Transverse colon (tissue), 4 donors: ENCODE data around the gene FNDC3B. TPM values are rescaled to one million over a fixed set of nuclear protein-coding genes. Genes with fewer than 3 reads are reported as not detected.
A peak's percentile ranks its signal among the peaks of the same experiment; 100 is the strongest.

Experiments used
- DNase-seq: peaks from one replicate; pipeline ENCODE4 v3.0.0-alpha.2; 2019
- H3K27ac ChIP-seq, 4 donors: fragments of 200-600 bp; sonication (generic); 2 replicates each; pipeline ENCODE4 v1.5.1; 2016 to 2018; ENCODE audit warnings: inconsistent platforms in 4 of 4
- H3K27me3 ChIP-seq: fragments of 200-600 bp; sonication (generic); 2 replicates; pipeline ENCODE4 v1.5.1; 2017; ENCODE audit warnings: inconsistent platforms
- H3K36me3 ChIP-seq, 4 donors: fragments of 200-600 bp; sonication (generic); 2 replicates each; pipeline ENCODE4 v1.5.1; 2017 to 2019; ENCODE audit warnings: inconsistent platforms in 4 of 4
- H3K4me1 ChIP-seq, 4 donors: fragments of 200-600 bp; sonication (generic); 2 replicates each; pipeline ENCODE4 v1.5.1; 2017 to 2020; ENCODE audit warnings: inconsistent platforms in 4 of 4
- H3K4me3 ChIP-seq, 4 donors: fragments of 200-600 bp; sonication (generic); 1 replicate in 1 of 4; 2 replicates in 3 of 4; pipeline versions ENCODE4 v1.5.1 to v1.6.1; 2017 to 2019; ENCODE audit warnings: inconsistent platforms in 4 of 4
- H3K9me3 ChIP-seq, 2 donors: fragments of 200-600 bp; sonication (generic); 2 replicates each; pipeline ENCODE4 v1.5.1; 2017 to 2019; ENCODE audit warnings: inconsistent platforms in 2 of 2
- CTCF ChIP-seq, 5 experiments: fragments of 200-600 bp in 3 of 5; fragments of 450-650 bp in 2 of 5; sonication (generic) in 3 of 5; IDR thresholded peaks; 1 replicate in 2 of 5; 2 replicates in 3 of 5; pipeline ENCODE4 v1.5.1; 2016 to 2017; ENCODE audit warnings: antibody characterized with exemption in 5 of 5, inconsistent platforms in 3 of 5, mild to moderate bottlenecking in 2 of 5, moderate library complexity in 1 of 5
- EP300 ChIP-seq: sonication (generic); formaldehyde crosslinking; IDR thresholded peaks from one replicate; pipeline ENCODE4 v1.6.1; 2017; ENCODE audit warnings: antibody characterized with exemption, low read depth
- POLR2A ChIP-seq: fragments of 450-650 bp; IDR thresholded peaks from one replicate; pipeline ENCODE4 v1.6.1; 2016; ENCODE audit warnings: antibody characterized with exemption, mild to moderate bottlenecking, moderate library complexity
- POLR2AphosphoS5 ChIP-seq, 3 donors: sonication (generic); formaldehyde crosslinking; IDR thresholded peaks; one replicate each; pipeline ENCODE4 v1.6.1; 2016; ENCODE audit warnings: antibody characterized with exemption in 3 of 3
- WGBS, 2 donors: methylation state at CpG; one replicate each; pipeline ENCODE4 v1.1.5; 2018; ENCODE audit warnings: low coverage in 1 of 2; 5-methylcytosine and 5-hydroxymethylcytosine counted together
- in situ Hi-C, 4 donors: fragments of 200-750 bp; cut with MboI; loops; one replicate each; pipeline versions ENCODE4 v1.15.0 to v1.15.1; 2017; ENCODE audit warnings: low sequenced_read_pairs in 3 of 4, low pct_ligation_motif_present in 1 of 4, low pct_unique_long_range_greater_than_20kb in 1 of 4
- intact Hi-C: fragments of 100-400 bp; cut with DNase I; formaldehyde crosslinking; loops from one replicate; pipeline ENCODE4 v1.15.1; 2023; ENCODE audit warnings: low total_unique reads
- total RNA-seq, 4 donors: library from RNA; depleted of rRNA; stranded (reverse); fragments of >200 nt; gene quantifications; one replicate each; pipeline ENCODE4 v1.1.0, GENCODE V29; 2016

The FNDC3B gene
- total RNA-seq, 4 donors from 2014 or later: 28.5 to 85.7 (median 44.5) TPM

DNA sequence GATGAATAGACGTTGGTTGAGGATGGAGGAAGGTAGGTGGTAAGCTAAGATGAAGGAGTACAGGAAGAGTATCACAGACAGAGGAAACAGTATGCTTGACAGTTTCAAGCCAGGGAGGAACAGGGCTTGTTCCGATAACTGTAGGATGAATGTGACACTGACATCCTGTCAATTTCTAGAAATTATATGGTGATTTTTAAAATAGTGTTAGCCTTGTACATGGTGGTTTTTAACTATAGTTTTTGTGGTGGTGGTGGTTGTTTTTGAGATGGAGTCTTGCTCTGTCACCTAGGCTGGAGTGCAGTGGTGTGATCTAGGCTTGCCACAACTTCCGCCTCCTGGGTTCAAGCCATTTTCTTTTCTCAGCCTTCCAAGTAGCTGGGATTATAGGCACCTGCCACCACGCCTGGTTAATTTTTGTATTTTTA lies 92.8 kb downstream of the FNDC3B start:
- no peak overlapping the region for H3K27ac ChIP-seq
- no peaks in the 10 kb centered on the region for H3K27me3 ChIP-seq
- H3K4me1 ChIP-seq: peaks cover 34 to 69% (median 43%) of the 10 kb centered on the region in 4 donors
- no peaks in the 10 kb centered on the region for H3K9me3 ChIP-seq
- intact Hi-C loops: no loop called here
- no peak for DNase-seq
- in situ Hi-C loops: no loop called here
- 73 to 86% methylated on average over 4 of the region's 4 CpGs for WGBS, 2 donors
- TF ChIP-seq POLR2A (no peak), CTCF (IDR thresholded peaks at IDR 0.05) (no peak), EP300 (no peak), POLR2AphosphoS5 (IDR thresholded peaks at IDR 0.05) (no peak)
- no peaks in the 10 kb centered on the region for H3K36me3 ChIP-seq
- H3K4me3 ChIP-seq: no peak overlapping the region

DNA sequence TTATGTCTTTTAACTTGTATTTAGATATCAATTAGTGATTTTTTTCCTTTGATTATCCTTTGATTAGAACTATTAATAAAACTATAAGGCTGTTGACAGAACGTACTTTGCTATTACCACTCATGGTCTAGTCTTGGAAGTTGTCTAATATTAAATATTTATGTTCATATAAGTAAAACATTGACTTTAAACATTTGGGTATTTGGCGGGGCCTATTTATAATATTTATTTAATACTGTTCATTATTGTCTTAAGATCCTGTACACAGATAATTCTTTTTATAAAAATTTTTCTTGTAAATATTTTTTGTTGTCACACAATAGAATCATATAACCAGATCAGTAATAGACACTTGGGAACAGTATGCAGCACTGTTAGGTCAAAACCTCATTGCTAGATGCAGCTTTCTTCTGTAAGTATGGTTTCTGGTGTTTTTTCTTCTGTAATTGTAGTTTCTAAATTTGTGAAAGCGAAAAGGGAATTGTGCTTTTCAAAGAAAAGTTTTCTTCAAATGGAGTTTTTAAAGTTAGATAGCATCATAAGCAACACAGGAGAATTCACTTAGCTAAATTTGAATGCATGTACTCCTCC lies 93.4 kb downstream of the FNDC3B start:
- 83 to 89% methylated on average over 3 of the region's 3 CpGs for WGBS, 2 donors
- in situ Hi-C loops (no loop called here), intact Hi-C loops (no loop called here)
- H3K9me3 ChIP-seq: no peaks in the 10 kb centered on the region
- H3K36me3 ChIP-seq: no peaks in the 10 kb centered on the region
- no peak for DNase-seq
- no peaks in the 10 kb centered on the region for H3K27me3 ChIP-seq
- H3K4me1 ChIP-seq: peaks cover 33 to 69% (median 44%) of the 10 kb centered on the region in 4 donors
- H3K27ac ChIP-seq: no peak overlapping the region
- no peak for TF ChIP-seq POLR2AphosphoS5 (IDR thresholded peaks at IDR 0.05)
- H3K4me3 ChIP-seq: no peak overlapping the region

- WGBS, 2 donors: 80 to 93% methylated on average over 2 to 4 of the region's 4 CpGs
- in situ Hi-C loops (no loop called here), intact Hi-C loops (no loop called here)
- Histone ChIP-seq H3K9me3 (no peaks in the 10 kb centered on the region), H3K27me3 (no peaks in the 10 kb centered on the region), H3K4me1 (peaks cover 33 to 70% (median 52%) of the 10 kb centered on the region in 4 donors), H3K27ac (peak overlapping the region in 3 of 4 donors; percentile 7 to 27 (median 27)), H3K4me3 (no peak overlapping the region), H3K36me3 (no peaks in the 10 kb centered on the region)
- no peak for TF ChIP-seq EP300
- TF ChIP-seq POLR2A: no peak
- TF ChIP-seq POLR2AphosphoS5 (IDR thresholded peaks at IDR 0.05): no peak
- TF ChIP-seq CTCF (IDR thresholded peaks at IDR 0.05): no peak
- DNase-seq: no peak
These were observed 94.5 kb downstream of the FNDC3B start for GRCh38 chr3:172133838-172134237.

DNA sequence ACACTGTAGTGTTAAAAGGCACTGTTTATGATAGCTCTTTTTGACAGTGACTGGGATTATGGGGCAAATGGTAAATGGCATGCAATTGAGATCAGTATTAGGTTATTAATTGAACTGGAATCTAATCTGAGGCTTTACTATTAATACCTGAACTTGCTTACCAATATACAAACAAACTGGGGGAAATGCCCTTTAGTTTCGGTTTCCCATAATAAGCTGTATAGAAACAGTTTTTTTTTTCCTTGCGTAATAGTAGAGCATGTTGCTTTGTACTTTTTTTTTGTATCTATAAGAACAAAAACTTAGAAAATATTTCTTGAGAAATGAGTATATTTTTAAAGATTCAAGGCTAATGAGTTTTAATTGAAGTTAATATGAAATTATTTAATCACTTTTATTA lies 95.0 kb downstream of the FNDC3B start:
- no peak for TF ChIP-seq POLR2A
- TF ChIP-seq POLR2AphosphoS5 (IDR thresholded peaks at IDR 0.05): no peak
- no peak for TF ChIP-seq EP300
- TF ChIP-seq CTCF (IDR thresholded peaks at IDR 0.05): no peak
- intact Hi-C loops (no loop called here), in situ Hi-C loops (no loop called here)
- no peaks in the 10 kb centered on the region for H3K36me3 ChIP-seq
- no peak overlapping the region for H3K4me3 ChIP-seq
- H3K27me3 ChIP-seq: no peaks in the 10 kb centered on the region
- H3K27ac ChIP-seq: peak overlapping the region; percentile 7 to 63 (median 34)
- DNase-seq: no peak
- peaks cover 31 to 70% (median 51%) of the 10 kb centered on the region in 4 donors for H3K4me1 ChIP-seq
- 59 to 68% methylated on average over 2 of the region's 2 CpGs for WGBS, 2 donors
- H3K9me3 ChIP-seq: no peaks in the 10 kb centered on the region

DNA sequence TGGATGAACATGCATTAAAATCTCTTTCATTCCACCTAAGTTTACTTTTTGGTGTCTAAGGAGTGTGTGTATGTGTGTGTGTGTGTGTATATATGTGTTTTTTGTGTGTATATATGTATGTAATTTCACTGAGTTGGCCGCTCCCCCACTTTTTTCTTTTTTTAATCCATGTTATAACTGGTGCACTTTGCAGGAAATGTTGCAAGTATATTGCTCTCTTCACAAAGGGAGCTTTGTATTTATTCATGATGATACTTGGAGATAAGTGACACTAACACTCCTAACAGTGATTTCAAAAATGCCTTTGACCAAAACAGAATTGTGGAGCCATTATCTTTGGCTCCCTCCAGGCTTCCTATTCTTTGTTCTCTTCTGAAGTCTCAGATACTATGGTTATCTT lies 95.8 kb downstream of the FNDC3B start:
- WGBS, 2 donors: 29 to 50% methylated on average over 1 of the region's 1 CpG
- no peak for DNase-seq
- no peaks in the 10 kb centered on the region for H3K9me3 ChIP-seq
- H3K4me1 ChIP-seq: peaks cover 38 to 73% (median 54%) of the 10 kb centered on the region in 4 donors
- H3K27ac ChIP-seq: peak overlapping the region; percentile 32 to 63 (median 38)
- H3K27me3 ChIP-seq: no peaks in the 10 kb centered on the region
- no peaks in the 10 kb centered on the region for H3K36me3 ChIP-seq
- TF ChIP-seq POLR2AphosphoS5 (IDR thresholded peaks at IDR 0.05) (no peak), POLR2A (no peak), CTCF (IDR thresholded peaks at IDR 0.05) (no peak), EP300 (no peak)
- in situ Hi-C loops: no loop called here
- no peak overlapping the region for H3K4me3 ChIP-seq
- intact Hi-C loops: no loop called here
